ENCODE data around the gene COL9A3.

COL9A3 gene

GRCh38 chr20:62874964-62875344 lies 58.1 kb downstream of the COL9A3 start:
- Histone ChIP-seq H3K27ac (peak overlapping the region; percentile 42; the same call in 1 of the 2 replicates), H2AFZ (ENCODE audit: low read depth) (no peak overlapping the region), H3K9ac (no peak overlapping the region), H3K4me1 (ENCODE audit: low read depth, poor library complexity, severe bottlenecking) (peaks cover 19% of the 10 kb centered on the region), H3K4me3 (IDR thresholded peaks at IDR 0.05; ENCODE audit: insufficient read depth, low read depth, low read length) (no peak overlapping the region), H4K20me1 (ENCODE audit: insufficient read depth) (no peaks in the 10 kb centered on the region), H3K27me3 (ENCODE audit: insufficient read depth, low read depth) (no peaks in the 10 kb centered on the region; the same call in 1 of the 2 replicates), H3K36me3 (ENCODE audit: insufficient read depth) (no peaks in the 10 kb centered on the region), H3K4me2 (peak overlapping the region; percentile 71), H3K79me2 (ENCODE audit: insufficient read depth, low read depth) (no peaks in the 10 kb centered on the region)
- no peak for TF ChIP-seq CTCF (conservative IDR thresholded peaks at IDR 0.05; ENCODE audit: low read depth, low read length)

- no peak overlapping the region for H3K4me3 ChIP-seq (IDR thresholded peaks at IDR 0.05; ENCODE audit: insufficient read depth, low read depth, low read length)
- H3K79me2 ChIP-seq (ENCODE audit: insufficient read depth, low read depth), result no peaks in the 10 kb centered on the region
- H4K20me1 ChIP-seq (ENCODE audit: insufficient read depth), result no peaks in the 10 kb centered on the region
- H3K4me1 ChIP-seq (ENCODE audit: low read depth, poor library complexity, severe bottlenecking), result peaks cover 19% of the 10 kb centered on the region
- H3K9ac ChIP-seq, result no peak overlapping the region
- no peaks in the 10 kb centered on the region for H3K36me3 ChIP-seq (ENCODE audit: insufficient read depth)
- H3K27ac ChIP-seq, result no peak overlapping the region
- H3K4me2 ChIP-seq, result no peak overlapping the region
- no peaks in the 10 kb centered on the region; the same call in 1 of the 2 replicates for H3K27me3 ChIP-seq (ENCODE audit: insufficient read depth, low read depth)
- H2AFZ ChIP-seq (ENCODE audit: low read depth), result no peak overlapping the region
- no peak for TF ChIP-seq CTCF (conservative IDR thresholded peaks at IDR 0.05; ENCODE audit: low read depth, low read length)
Observed at GRCh38 chr20:62875419-62876361, 58.8 kb downstream of the COL9A3 start.

GRCh38 chr20:62876501-62876901 lies 59.7 kb downstream of the COL9A3 start:
- no peak overlapping the region for H3K4me3 ChIP-seq (IDR thresholded peaks at IDR 0.05; ENCODE audit: insufficient read depth, low read depth, low read length)
- H3K27ac ChIP-seq, result no peak overlapping the region
- peaks cover 19% of the 10 kb centered on the region for H3K4me1 ChIP-seq (ENCODE audit: low read depth, poor library complexity, severe bottlenecking)
- no peaks in the 10 kb centered on the region for H4K20me1 ChIP-seq (ENCODE audit: insufficient read depth)
- no peaks in the 10 kb centered on the region for H3K79me2 ChIP-seq (ENCODE audit: insufficient read depth, low read depth)
- H3K9ac ChIP-seq, result no peak overlapping the region
- no peak overlapping the region for H3K4me2 ChIP-seq
- H3K36me3 ChIP-seq (ENCODE audit: insufficient read depth), result no peaks in the 10 kb centered on the region
- H2AFZ ChIP-seq (ENCODE audit: low read depth), result no peak overlapping the region
- TF ChIP-seq CTCF (conservative IDR thresholded peaks at IDR 0.05; ENCODE audit: low read depth, low read length), result no peak
- no peaks in the 10 kb centered on the region; the same call in 1 of the 2 replicates for H3K27me3 ChIP-seq (ENCODE audit: insufficient read depth, low read depth)

- H2AFZ ChIP-seq (ENCODE audit: low read depth), result no peak overlapping the region
- H4K20me1 ChIP-seq (ENCODE audit: insufficient read depth), result no peaks in the 10 kb centered on the region
- no peaks in the 10 kb centered on the region for H3K36me3 ChIP-seq (ENCODE audit: insufficient read depth)
- no peak overlapping the region for H3K4me2 ChIP-seq
- H3K27ac ChIP-seq, result no peak overlapping the region
- no peak overlapping the region for H3K4me3 ChIP-seq (IDR thresholded peaks at IDR 0.05; ENCODE audit: insufficient read depth, low read depth, low read length)
- peaks cover 19% of the 10 kb centered on the region for H3K4me1 ChIP-seq (ENCODE audit: low read depth, poor library complexity, severe bottlenecking)
- no peak for TF ChIP-seq CTCF (conservative IDR thresholded peaks at IDR 0.05; ENCODE audit: low read depth, low read length)
- no peak overlapping the region for H3K9ac ChIP-seq
- H3K27me3 ChIP-seq (ENCODE audit: insufficient read depth, low read depth), result no peaks in the 10 kb centered on the region; the same call in 1 of the 2 replicates
- H3K79me2 ChIP-seq (ENCODE audit: insufficient read depth, low read depth), result no peaks in the 10 kb centered on the region
Observed at GRCh38 chr20:62876902-62877816, 60.3 kb downstream of the COL9A3 start.
